H1 (cell line): Measurements from ENCODE around the gene SPAG5. TPM values are rescaled to one million over a fixed set of nuclear protein-coding genes. Genes with fewer than 3 reads are reported as not detected.

ENCODE experiments used
- BRCA1 ChIP-seq: IDR thresholded peaks from 2 replicates; pipeline ENCODE4 v1.6.1; 2012; ENCODE audit warnings: low read depth, low read length, improper control_type of control experiment
- CREB1 ChIP-seq: IDR thresholded peaks from 2 replicates; pipeline ENCODE4 v1.6.1; 2012; ENCODE audit warnings: inconsistent platforms
- HDAC6 ChIP-seq: IDR thresholded peaks from one replicate; pipeline ENCODE4 v1.7.1; 2012; ENCODE audit warnings: low read depth, mild to moderate bottlenecking, inconsistent platforms, low read length, moderate library complexity
- NANOG ChIP-seq: IDR thresholded peaks from 2 replicates; pipeline ENCODE4 v1.6.1; 2011; ENCODE audit warnings: low read length, low read depth, mild to moderate bottlenecking, inconsistent platforms; ENCODE audit not compliant: insufficient read depth, poor library complexity, severe bottlenecking
- POLR2A ChIP-seq, 2 experiments: IDR thresholded peaks; 1 replicate in 1 of 2; 2 replicates in 1 of 2; pipeline ENCODE4 v1.6.1; 2011; ENCODE audit warnings: low read depth in 2 of 2, low read length in 2 of 2, mild to moderate bottlenecking in 2 of 2; ENCODE audit errors: control extremely low read depth in 1 of 2
- POLR2AphosphoS5 ChIP-seq: IDR thresholded peaks from 2 replicates; pipeline ENCODE4 v1.6.1; 2011; ENCODE audit warnings: low read depth, low read length
- RAD21 ChIP-seq, 2 experiments: IDR thresholded peaks in 1 of 2; conservative IDR thresholded peaks in 1 of 2; 2 replicates each; pipeline ENCODE4 v1.6.1; 2011; ENCODE audit warnings: low read depth in 2 of 2, low read length in 2 of 2, improper control_type of control experiment in 1 of 2, inconsistent platforms in 1 of 2, mild to moderate bottlenecking in 1 of 2, moderate library complexity in 1 of 2
- RFX5 ChIP-seq: IDR thresholded peaks from 2 replicates; pipeline ENCODE4 v1.6.1; 2011; ENCODE audit warnings: low read depth, low read length, improper control_type of control experiment, borderline replicate concordance
- RNF2 ChIP-seq: fragments of 200-900, 300-1000 bp; sonication (generic); IDR thresholded peaks from 2 replicates; pipeline ENCODE4 v1.7.1; 2016; ENCODE audit warnings: borderline replicate concordance, low read depth, mild to moderate bottlenecking, antibody characterized with exemption, low read length; ENCODE audit not compliant: poor library complexity, severe bottlenecking; ENCODE audit errors: missing control alignments
- SIRT6 ChIP-seq: IDR thresholded peaks from one replicate; pipeline ENCODE4 v1.7.1; 2012; ENCODE audit warnings: low read length, inconsistent platforms
- SIX5 ChIP-seq: IDR thresholded peaks from 2 replicates; pipeline ENCODE4 v1.6.1; 2011; ENCODE audit warnings: mild to moderate bottlenecking, low read depth, low read length
- SP1 ChIP-seq: IDR thresholded peaks from 2 replicates; pipeline ENCODE4 v1.6.1; 2011; ENCODE audit warnings: low read depth, low read length
- TAF1 ChIP-seq: IDR thresholded peaks from 2 replicates; pipeline ENCODE4 v1.6.1; 2011; ENCODE audit warnings: mild to moderate bottlenecking, low read depth, low read length
- TAF7 ChIP-seq: optimal IDR thresholded peaks from 2 replicates; pipeline ENCODE3; 2011; ENCODE audit warnings: low read depth, mild to moderate bottlenecking, inconsistent platforms, low read length, moderate library complexity, borderline replicate concordance
- TBP ChIP-seq: IDR thresholded peaks from 2 replicates; pipeline ENCODE4 v1.6.1; 2011; ENCODE audit warnings: low read depth, low read length, improper control_type of control experiment
- TCF12 ChIP-seq: IDR thresholded peaks from 2 replicates; pipeline ENCODE4 v1.6.1; 2011; ENCODE audit warnings: low read depth, mild to moderate bottlenecking, low read length
- USF2 ChIP-seq: IDR thresholded peaks from 2 replicates; pipeline ENCODE4 v1.6.1; 2011; ENCODE audit warnings: low read length, improper control_type of control experiment
- polyA plus RNA-seq, 7 experiments: library from polyadenylated mRNA; depleted of rRNA in 3 of 7; stranded (reverse) in 5 of 7; unstranded in 2 of 7; fragments of >200 nt in 5 of 7; fragments of 200-250 nt in 2 of 7; gene quantifications; 1 replicate in 5 of 7; 2 replicates in 1 of 7; 4 replicates in 1 of 7; pipeline versions ENCODE4 v1.2.1 to v1.2.3, GENCODE V29; 2011 to 2013; ENCODE audit warnings: missing spikeins in 2 of 7, mixed read lengths in 2 of 7
- total RNA-seq: library from RNA; stranded (reverse); fragmentation: NEBNext Ultra II Directional; extraction: Animal tissue kit (Norgen Biotek cat#: 25700); gene quantifications from 2 replicates; pipeline ENCODE4 v1.2.1, GENCODE V29; 2021

The SPAG5 gene
- total and polyA plus RNA-seq, 2 of the 8 experiments (the other 6 are each of a cell fraction or from before 2014, with no cell fraction given), result 57.1 to 129 TPM

DNA sequence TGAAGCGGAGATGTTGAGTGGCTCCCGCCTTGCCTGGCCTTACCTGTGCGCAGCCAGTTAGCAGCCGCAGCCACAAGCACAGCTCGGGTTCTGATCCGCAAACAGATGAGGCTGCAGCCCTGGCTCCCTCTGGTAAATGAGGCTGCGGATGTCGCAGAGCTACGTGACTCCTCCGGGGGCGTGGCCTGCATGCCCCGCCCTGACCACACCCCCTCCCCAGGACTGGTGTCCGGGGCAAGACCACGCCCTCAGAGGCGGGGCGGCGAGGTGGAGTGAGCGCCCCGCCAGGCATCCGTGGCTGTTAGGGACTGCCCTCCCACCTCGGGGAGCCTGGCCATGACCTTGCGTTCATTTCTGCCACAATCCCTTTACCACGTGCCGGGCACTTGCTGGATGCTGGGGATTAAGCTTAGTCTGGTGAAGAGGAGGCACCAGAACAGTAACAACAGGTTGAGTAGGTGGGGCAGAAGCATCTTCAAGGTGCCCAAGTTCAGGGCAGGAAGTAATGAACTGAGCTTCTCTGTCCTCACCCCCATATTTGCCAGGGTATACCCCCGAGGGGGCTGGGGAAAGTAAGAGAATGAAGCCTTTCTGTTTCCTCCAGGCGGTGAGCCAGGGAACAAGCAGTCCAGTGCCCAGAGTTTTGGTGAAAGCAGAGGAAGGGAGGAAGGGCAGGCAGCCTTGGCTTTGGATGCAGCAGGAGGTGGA, 21.9 kb downstream of the SPAG5 start, which contains the start of gene ALDOC (continued):
- TF ChIP-seq RFX5 (no peak), TCF12 (no peak), TAF1 (peak; percentile 96), TBP (peak; percentile 94), RAD21 (IDR thresholded peaks at IDR 0.05 in 1 of 2, conservative IDR thresholded peaks at IDR 0.05 in 1 of 2; ENCODE audit: low read depth in 2 of 2, low read length in 2 of 2) (no peak), USF2 (peak; percentile 54), RNF2 (no peak), BRCA1 (no peak), CREB1 (peak; percentile 85), SP1 (peak; percentile 87), SIX5 (no peak), SIRT6 (no peak), TAF7 (peak; percentile 91), HDAC6 (no peak), POLR2A (IDR thresholded peaks at IDR 0.05; ENCODE audit: control extremely low read depth in 1 of 2, low read depth in 2 of 2, low read length in 2 of 2) (peak; percentile 80 to 84), NANOG (no peak), POLR2AphosphoS5 (peak; percentile 93)
